ENCODE measurements around the gene TNFRSF13B.
"Not testable (repeated sequence)": the region's sequence is repeated elsewhere in the genome, so short reads cannot be mapped to it uniquely, and the experiment has no call there.

Gene TNFRSF13B

GRCh38 chr17:16961022-16961421 lies 10.9 kb downstream of the TNFRSF13B start:
- DNase-seq (ENCODE audit: low read depth), result not testable (repeated sequence)

DNA sequence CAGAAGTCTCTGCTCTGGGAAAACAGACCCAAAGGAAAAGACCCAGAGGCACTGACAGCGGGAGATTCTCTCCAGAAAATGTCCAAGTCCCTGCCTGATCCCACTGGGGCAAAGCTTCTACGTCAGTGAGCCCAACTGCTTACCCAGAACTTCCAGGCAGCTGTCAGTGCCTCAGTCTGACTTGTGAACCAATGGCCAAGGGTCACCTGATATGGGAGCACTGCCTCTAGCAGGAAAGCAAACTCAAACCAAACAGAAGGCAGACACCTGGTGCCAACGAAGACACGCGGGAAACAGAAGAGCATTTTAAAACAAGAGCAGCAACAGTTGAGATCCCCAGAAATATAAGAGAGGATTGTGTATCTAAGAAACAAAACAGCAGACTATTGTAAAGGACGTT lies 16.9 kb downstream of the TNFRSF13B start:
- not testable (repeated sequence) for DNase-seq (ENCODE audit: low read depth)

DNA sequence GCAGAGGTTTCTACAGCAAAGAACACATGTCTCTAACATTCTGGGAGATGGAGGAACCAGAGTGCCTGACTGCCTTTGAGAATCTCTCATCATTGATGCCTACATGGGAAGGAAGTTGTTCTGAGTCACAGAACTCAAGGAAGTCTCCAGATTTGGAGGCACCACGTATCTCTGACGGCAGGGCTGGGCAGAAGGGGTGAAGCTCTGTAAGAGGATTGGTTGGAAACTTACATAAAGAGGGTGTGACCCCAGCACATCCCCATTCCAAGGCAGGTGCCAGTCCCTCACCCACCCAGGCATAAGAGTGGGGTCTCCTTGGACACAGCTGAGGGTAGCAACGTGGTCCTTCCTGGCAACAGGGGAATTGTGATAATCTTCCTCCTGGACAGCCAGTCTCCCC lies 17.4 kb downstream of the TNFRSF13B start:
- DNase-seq (ENCODE audit: low read depth), result no peak

DNA sequence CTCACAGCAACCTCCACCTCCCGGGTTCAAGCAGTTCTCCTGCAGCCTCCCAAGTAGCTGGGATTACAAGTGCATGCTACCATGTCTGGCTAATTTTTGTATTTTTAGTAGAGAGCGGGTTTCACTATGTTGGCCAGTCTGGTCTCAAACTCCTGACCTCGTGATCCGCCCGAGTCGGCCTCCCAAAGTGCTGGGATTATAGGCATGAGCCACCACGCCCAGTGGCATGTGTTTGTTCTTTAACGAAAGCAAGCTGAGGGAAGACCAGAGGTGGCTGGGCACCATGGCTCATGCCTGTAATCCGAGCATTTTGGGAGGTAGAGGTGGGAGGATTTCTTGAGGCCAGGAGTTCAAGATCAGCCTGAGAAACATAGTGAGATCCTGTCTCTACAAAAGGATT lies 18.1 kb downstream of the TNFRSF13B start:
- no peak for DNase-seq (ENCODE audit: low read depth)

DNA sequence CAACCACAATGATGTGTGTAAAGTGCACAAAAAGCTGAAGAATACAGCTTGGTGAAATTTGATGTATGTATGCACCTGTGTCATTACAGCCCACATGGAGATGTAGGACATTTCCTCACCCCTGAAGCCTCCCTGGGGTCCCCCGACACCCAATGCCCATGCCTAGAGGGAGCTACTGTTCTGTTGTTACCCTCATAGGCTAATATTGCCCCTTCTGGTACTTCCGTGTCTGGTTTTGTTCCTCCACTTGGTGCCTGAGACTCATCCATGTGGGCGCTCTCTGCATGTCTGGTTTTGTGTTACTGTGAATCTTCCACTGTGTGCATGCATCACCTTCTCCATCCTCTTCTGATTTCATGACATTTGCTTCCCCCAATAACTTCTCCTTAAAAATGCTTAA lies 18.6 kb downstream of the TNFRSF13B start:
- no peak for DNase-seq (ENCODE audit: low read depth)

DNA sequence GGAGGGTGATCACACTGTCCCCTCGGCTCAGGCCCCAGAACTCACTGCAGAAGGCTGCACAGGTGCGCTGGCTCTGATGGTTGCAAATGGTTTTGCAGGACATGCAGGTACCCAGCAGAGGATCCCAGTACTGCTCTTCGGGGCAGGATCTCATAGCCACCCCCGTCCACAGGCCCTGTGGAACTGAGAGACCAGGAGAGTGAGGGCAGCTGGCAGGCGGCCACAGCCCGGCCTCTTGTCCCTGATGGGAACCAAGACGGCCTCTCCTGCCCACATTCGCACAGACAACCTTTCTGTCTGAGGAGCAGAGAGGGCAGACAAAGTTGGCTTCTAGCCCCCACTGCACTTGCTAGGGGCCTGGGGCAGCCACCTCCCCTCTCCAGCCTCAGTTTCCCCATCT lies 19.5 kb downstream of the TNFRSF13B start:
- DNase-seq (ENCODE audit: low read depth), result no peak

DNA sequence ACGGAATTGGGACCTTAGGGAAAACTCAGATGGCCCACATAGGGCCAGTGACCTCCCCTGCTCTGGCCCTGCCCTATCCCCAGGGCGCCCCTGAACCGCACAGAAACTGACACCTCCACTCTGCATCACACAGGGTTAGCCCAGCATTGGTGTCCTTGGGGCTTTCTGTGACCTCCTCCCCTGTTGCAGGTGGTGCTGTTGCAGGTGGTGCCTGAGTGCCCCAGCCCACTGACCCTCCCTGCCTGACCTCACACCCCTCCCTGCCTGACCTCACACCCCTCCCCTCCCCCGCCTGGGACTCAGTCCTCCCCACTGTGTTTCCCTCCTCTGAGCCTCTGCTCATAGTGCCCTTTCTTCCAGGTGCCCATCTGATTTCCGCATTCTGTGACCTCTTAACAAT lies 21.4 kb downstream of the TNFRSF13B start:
- no peak for DNase-seq (ENCODE audit: low read depth)

GRCh38 chr17:16948587-16949376 lies 23.1 kb downstream of the TNFRSF13B start:
- DNase-seq (ENCODE audit: low read depth), result no peak

GRCh38 chr17:16947470-16947869 lies 24.4 kb downstream of the TNFRSF13B start:
- DNase-seq (ENCODE audit: low read depth), result no peak

GRCh38 chr17:16945663-16946218 lies 26.2 kb downstream of the TNFRSF13B start:
- DNase-seq (ENCODE audit: low read depth), result no peak

DNA sequence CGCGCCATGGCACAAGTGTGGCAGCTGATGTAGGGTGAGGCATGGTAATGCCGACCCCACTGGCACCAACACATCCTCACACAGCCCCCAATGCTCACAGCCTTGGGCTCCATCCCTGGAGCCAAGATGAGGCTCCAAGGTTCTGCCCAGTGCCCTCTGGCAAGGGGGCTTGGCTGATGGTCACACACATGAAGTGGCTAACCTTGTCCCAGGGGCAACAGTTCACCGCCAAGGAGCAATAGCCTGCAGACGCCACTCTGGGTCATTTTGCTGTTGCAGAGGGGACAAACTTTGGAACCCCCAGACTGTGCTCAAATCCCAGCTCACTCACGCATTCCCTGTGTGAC lies 26.8 kb downstream of the TNFRSF13B start:
- DNase-seq (ENCODE audit: low read depth), result no peak

DNA sequence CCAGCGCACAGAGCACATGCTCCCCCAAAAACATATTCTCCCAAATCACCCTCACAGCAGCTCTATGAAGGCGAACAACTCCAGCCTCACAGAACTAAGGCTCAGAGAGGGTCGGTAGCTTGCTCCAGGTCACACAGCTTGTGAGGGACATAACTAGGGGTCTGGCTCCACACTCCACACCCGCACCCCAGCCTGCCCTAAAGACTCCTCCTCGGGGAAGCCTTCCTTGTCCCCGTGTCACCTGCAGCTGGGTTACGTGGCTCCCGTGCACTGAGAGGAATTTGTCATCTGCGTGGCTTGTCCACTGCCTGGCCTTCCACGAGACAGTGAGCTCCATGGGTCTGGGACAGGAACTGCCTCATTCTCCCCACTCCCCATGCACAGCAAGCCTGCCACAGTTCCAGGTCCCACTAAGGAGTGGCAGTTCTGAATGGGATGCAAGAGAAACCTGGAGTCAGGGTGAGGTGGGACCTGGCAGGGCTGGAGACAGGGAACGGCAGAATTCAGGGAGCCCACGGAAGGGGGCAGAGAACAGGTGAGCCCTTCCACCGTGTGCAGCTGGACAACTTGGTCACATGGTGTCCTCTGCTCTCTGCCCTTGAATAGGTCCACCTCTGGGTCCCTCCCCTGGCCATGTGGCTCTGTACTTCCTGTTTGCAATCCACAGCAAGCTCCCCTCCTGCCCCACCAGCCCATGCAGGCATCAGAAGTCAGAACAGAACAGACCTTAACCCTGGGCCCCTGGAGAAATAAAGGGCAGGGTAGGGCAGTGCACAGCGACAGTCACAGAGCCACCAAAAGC lies 27.4 kb downstream of the TNFRSF13B start:
- DNase-seq (ENCODE audit: low read depth), result no peak

GRCh38 chr17:16943541-16944333 lies 28.2 kb downstream of the TNFRSF13B start:
- DNase-seq (ENCODE audit: low read depth), result no peak

DNA sequence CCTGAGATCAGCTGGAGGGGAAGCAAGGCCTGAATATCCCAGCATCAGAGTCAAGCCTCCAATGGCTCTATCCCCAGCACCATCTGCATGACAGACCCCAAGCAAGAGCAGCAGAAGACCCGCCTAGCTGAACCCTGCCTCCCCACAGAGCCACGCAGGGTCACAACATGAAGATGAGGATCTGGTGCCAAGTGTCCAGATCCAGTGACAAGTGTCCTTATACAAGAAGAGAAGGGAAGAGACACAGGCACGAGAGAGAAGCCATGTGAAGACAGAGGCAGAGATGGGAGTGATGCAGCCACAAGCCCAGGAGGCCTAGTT lies 28.9 kb downstream of the TNFRSF13B start:
- DNase-seq (ENCODE audit: low read depth), result no peak

DNA sequence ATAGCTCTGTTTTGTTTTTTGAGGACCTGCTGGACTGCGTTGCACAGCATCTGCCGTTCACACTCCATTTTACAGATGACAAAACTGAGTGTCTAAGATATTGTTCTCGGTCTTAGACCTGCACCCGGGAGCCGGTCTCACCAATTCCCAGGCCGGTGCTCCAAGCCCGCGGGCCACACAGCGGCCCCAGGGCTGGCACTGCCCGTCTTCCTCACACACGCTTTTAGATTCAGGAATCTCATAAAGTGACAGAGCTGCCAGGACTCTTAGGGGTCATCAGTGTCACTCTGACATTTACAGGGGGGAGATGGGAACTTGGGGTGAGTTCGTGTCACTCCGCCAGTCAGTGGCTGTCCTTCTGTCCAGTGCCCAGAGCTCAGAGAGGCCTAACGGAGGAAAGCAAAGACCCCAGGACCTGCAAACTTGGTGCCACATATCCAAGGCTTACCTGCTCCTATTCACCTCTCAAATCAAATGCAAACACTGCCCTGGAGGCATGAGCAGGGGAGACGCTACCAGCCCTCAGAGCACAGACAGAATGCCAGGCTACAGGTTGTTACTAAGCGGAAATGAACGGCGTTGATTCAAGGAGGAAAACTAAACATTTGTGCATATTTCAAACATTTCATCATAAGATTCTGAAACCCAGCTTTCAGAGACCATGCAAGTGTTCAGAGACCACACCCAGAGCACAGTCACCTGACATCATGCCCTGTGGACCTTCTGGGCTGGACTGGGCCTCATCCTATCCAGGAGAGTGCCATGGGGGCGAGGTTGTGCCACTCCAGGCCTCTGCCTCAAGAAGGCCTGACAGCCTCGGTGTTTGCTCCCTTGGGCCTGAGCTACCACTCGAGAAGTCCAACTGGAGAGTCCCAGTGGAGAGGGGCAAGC lies 29.5 kb downstream of the TNFRSF13B start:
- DNase-seq (ENCODE audit: low read depth), result no peak

GRCh38 chr17:16941072-16942036 lies 30.6 kb downstream of the TNFRSF13B start:
- peak; percentile 6 for DNase-seq (ENCODE audit: low read depth)

DNA sequence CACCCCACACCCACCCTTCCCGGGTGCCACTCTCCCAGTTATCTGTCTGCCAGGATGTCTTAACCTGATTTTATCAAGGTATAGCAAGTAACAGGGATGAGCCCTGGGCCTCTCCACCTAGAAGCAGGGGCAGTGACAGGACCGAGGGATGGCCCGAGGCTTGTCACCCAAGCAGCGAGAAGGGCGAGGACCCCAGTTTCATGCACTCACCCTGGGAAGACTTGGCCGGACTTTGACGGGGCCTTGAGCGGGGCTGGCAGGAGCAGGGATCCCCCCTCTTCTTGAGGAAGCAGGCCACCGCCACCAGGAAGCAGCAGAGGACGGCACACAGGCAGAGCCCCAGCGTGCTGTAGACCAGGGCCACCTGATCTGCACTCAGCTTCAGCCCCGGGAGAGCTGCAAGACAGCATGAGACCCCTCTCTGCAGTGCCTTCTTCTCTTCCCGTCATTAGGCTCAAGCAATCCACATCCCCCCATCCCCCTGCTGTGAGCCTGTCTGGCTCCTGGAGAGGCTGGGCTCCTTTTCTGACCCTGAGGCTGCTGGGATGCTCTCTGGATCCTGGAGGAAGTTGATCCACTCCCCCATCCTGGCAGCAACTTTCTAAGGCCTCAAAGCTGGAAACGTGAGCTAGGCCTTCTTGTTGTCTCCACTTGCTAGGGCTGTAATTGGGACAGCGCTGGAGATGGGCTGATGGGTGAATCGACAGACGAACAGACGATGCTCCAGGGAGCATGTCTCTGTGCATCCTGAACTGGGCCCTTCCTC lies 31.6 kb downstream of the TNFRSF13B start:
- DNase-seq (ENCODE audit: low read depth), result no peak

GRCh38 chr17:16939606-16940115 lies 32.3 kb downstream of the TNFRSF13B start:
- DNase-seq (ENCODE audit: low read depth), result no peak

DNA sequence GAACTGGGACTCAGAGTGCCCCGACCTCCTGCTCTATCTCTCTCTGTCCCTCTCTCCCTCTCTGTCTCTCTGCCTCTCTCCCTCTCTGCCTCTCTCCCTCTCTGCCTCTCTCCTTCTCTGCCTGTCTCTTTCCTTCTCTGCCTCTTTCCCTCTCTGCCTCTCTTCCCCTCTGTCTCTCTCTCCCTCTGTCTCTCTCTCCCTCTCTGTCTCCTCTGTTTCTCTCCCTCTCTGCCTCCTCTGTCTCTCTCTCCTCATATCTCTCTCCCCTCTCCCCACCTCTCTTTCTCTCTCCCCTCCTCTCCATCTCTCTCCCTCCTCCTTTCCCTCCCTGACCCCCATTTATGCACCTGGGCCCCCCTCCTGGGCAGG lies 32.7 kb downstream of the TNFRSF13B start:
- no peak for DNase-seq (ENCODE audit: low read depth)
